Liver (tissue), 3 donors: ENCODE measurements around the gene WSCD2.

Experiments used
- CTCF ChIP-seq: fragments of 150-350 bp; IDR thresholded peaks from 2 replicates; pipeline ENCODE4 v1.5.1; 2017; ENCODE audit warnings: improper control_type of control experiment, low read depth, low read length; ENCODE audit not compliant: missing input control
- FOXA1 ChIP-seq: IDR thresholded peaks from 2 replicates; pipeline ENCODE4 v1.6.1; 2016; ENCODE audit warnings: antibody characterized with exemption
- GABPA ChIP-seq, 2 donors: IDR thresholded peaks in 1 of 2; conservative IDR thresholded peaks in 1 of 2; 2 replicates each; pipeline ENCODE4 v1.6.1; 2016; ENCODE audit warnings: antibody characterized with exemption in 2 of 2, mild to moderate bottlenecking in 1 of 2, moderate library complexity in 1 of 2
- MAX ChIP-seq: IDR thresholded peaks from 2 replicates; pipeline ENCODE4 v1.6.1; 2016; ENCODE audit warnings: antibody characterized with exemption
- RAD21 ChIP-seq, 2 donors: IDR thresholded peaks; 2 replicates each; pipeline ENCODE4 v1.6.1; 2016; ENCODE audit warnings: antibody characterized with exemption in 2 of 2, mild to moderate bottlenecking in 2 of 2
- REST ChIP-seq: IDR thresholded peaks from 2 replicates; pipeline ENCODE4 v1.6.1; 2016; ENCODE audit warnings: antibody characterized with exemption, mild to moderate bottlenecking
- RXRA ChIP-seq, 2 donors: IDR thresholded peaks; 2 replicates each; pipeline ENCODE4 v1.6.1; 2017 to 2018; ENCODE audit warnings: antibody characterized with exemption in 2 of 2, mild to moderate bottlenecking in 1 of 2
- SP1 ChIP-seq: IDR thresholded peaks from 2 replicates; pipeline ENCODE4 v1.6.1; 2018; ENCODE audit warnings: antibody characterized with exemption, mild to moderate bottlenecking
- TAF1 ChIP-seq: conservative IDR thresholded peaks from 2 replicates; pipeline ENCODE4 v1.6.1; 2016; ENCODE audit warnings: antibody characterized with exemption, mild to moderate bottlenecking
- YY1 ChIP-seq: IDR thresholded peaks from 2 replicates; pipeline ENCODE4 v1.6.1; 2016; ENCODE audit warnings: antibody characterized with exemption, mild to moderate bottlenecking
- donor health status: healthy.
- donor health status: healthy.

DNA sequence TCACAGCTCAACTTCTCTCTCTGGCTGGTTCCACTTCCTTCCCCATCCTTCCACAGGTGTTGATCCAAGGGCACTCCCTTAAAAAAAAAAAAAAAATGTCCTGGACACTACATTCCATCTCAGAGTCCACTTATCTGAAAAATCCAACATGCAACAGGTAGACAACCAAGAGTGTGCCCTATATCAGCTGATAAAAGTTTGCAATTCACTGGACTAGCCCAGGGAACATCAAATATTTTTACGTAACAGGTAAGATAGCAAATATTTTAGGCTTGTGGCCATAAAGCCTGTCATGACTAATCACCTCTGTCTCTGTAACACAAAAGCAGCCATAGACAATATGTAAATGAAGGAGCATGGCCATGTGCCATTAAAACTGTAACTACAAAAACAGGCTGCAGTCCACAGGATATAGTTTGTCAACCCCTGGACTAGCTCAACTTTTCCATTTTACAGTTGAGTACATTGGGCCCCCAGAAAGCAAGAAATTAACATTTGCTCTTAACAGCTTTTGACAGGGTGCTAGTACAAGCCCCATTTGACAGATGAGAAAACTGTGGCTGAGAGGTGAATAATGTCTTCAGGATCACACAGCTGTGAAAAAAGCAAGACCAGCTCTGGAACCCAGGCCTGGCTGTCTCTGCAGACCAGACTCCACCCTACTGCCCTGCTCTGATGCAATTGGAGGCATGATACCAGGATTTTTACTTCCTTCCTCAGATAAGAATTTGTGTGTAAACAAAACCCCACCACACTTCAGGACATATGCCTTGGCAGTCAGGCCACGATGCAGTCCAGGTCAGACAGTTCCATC is 141.2 kb downstream of the WSCD2 start:
- no peak for TF ChIP-seq CTCF
- no peak for TF ChIP-seq YY1
- no peak for TF ChIP-seq GABPA (IDR thresholded peaks at IDR 0.05 in 1 of 2, conservative IDR thresholded peaks at IDR 0.05 in 1 of 2)
- TF ChIP-seq REST: no peak
- no peak for TF ChIP-seq MAX
- no peak for TF ChIP-seq RAD21 (IDR thresholded peaks at IDR 0.05)
- TF ChIP-seq TAF1: no peak
- TF ChIP-seq RXRA (IDR thresholded peaks at IDR 0.05): no peak
- TF ChIP-seq SP1: no peak
- TF ChIP-seq FOXA1: no peak
